Renal cortical epithelial cell (primary cell): ENCODE measurements around the gene OSBPL9. TPM values are rescaled to one million over a fixed set of nuclear protein-coding genes. Genes with fewer than 3 reads are reported as not detected.
"Not testable (repeated sequence)": the region's sequence is repeated elsewhere in the genome, so short reads cannot be mapped to it uniquely, and the experiment has no call there.

Source experiments
- DNase-seq: peaks from one replicate; pipeline ENCODE4 v3.0.0-alpha.2; 2011; ENCODE audit warnings: low read depth
- total RNA-seq: library from RNA; depleted of rRNA; stranded (reverse); fragments of >200 nt; gene quantifications from 2 replicates; pipeline ENCODE4 v1.2.3, GENCODE V29; 2014

The OSBPL9 gene
- total RNA-seq, 1 donor from 2014 or later: 165 TPM

DNA sequence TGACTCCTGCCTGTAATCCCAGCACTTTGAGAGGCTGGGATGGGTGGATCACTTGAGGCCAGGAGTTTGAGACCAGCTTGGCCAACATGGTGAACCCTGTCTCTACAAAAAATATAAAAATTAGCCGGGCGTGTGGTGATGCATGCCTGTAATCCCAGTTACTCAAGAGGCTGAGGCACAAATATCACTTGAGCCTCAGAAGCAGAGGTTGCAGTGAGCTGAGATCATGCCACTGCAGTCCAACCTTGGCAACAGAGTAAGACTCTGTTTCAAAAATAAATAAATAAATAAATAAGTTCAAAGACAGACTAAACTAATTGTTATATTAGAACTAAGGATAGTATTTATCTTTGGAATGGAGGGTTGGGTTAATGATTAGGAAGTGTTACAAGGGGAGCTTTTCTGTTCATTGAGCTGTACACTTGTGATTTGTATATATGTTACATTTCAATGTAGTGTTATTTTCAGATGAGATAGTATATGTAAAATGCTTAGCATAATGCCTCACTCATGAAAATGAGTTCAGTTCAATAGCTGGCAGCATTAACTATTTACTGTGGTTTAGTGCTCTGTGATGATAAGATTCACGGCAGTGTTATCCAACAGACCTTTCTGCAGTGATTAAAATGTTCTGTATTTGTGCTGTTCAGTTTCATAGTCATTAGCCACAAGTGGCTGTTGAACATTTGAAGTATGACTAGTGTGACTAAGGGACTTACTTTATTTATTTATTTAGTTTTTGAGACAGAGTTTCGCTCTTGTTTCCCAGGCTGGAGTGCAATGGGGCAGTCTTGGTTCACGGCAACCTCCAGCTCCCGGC is 47.7 kb downstream of the OSBPL9 start:
- DNase-seq: peak; percentile 48

DNA sequence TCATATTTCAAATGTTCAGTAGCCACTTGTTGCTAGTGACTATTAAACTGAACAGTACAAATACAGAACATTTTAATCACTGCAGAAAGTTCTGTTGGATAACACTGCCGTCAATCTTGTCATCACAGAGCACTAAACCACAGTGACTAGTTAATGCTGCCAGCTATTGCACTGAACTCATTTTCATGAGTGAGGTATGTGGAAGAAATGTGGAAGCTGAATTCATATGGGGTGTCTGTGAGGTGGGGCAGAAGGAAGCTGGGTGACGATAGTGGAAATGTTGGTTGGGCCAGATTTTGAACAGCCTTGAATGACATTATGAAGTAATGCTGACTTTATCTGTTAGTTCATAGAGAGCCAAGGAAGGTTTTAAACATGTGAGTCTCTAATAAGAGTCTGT is 49.6 kb downstream of the OSBPL9 start:
- peak; percentile 58 for DNase-seq

- DNase-seq: peak; percentile 62
Observed at GRCh38 chr1:51667561-51667960, 50.7 kb downstream of the OSBPL9 start.

DNA sequence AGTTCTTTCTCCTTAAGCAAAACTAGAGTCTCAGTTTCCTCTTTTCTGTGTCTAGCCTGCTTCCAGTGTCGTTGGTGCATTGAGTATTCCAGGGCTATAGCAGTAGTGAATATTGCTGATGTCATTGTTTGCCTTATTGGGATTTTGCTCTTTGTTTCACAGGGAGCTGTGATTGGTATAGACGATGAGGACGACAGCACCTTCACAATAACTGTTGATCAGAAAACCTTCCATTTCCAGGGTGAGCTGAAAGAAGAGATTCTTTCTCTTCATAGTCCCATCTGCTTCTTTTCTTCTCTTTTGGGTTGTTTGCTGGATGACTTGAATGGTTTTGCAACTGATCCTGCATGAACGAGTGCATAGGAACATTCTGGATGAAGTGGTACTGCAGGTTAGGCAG is 52.4 kb downstream of the OSBPL9 start:
- no peak for DNase-seq

- no peak for DNase-seq
Observed at GRCh38 chr1:51669816-51670215, 52.9 kb downstream of the OSBPL9 start.

- DNase-seq: no peak
Observed at GRCh38 chr1:51671527-51672325, 54.8 kb downstream of the OSBPL9 start.

GRCh38 chr1:51673279-51673678 is 56.4 kb downstream of the OSBPL9 start:
- no peak for DNase-seq

- peak; percentile 50 for DNase-seq
Observed at GRCh38 chr1:51675177-51675780, 58.4 kb downstream of the OSBPL9 start.

- peak; percentile 72 for DNase-seq
Observed at GRCh38 chr1:51679435-51679834, 62.5 kb downstream of the OSBPL9 start.

DNA sequence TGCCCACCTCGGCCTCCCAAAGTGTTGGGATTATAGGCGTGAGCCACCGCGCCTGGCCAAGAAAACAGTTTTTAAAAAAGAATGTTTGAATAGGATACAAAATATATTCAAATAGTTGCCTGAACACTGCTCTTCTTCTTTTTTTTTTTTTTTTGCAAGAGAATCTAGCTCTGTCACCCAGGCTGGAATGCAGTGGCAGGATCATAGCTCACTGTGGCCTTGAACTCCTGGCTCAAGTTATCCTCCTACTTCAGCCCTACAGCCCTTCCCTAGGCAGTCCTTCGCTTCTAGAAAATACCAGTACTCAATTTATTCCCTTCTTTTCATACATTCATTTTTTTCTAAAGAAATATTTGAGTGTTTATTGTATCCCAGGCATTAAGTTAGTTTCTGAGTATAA is 67.9 kb downstream of the OSBPL9 start:
- DNase-seq: no peak

DNA sequence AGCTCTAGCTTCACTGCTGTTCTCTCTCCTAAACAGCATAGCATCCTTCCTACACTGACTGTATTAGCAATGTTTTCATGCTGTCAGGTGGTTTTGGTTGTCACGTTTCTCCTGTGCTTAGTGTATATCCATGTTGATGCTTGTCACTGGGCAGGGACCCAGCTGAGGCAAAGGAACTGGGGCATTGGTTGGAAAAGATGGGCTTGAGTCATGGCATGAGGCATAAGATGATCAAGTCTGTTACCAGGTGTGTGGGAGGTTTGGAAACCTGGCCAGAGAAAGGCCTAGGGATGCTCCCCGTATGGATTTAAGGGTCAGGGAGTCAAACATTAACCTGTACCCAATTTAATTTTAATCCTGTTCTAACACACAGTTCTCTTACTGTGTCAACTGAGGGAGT is 69.6 kb downstream of the OSBPL9 start:
- DNase-seq: peak; percentile 27

GRCh38 chr1:51689075-51689440 is 72.2 kb downstream of the OSBPL9 start:
- no peak for DNase-seq

DNA sequence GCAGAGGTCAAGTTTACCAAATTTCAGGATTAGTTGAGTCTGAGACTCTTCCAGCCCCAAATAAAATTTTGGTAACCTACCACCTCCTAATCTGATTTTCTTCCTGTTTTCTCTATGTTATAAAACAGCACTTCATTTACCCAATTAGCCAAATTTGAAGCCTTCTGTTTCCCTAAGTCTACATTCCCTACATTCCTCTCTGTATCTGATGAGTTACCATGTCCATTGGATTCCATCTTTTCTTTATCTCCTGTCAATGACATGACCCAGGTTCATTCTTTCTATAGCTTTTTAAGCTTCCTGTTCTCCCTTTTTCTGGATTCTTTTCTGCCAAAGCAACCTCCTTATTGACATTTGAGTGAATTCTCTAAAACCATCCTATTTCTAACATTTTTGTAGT is 72.8 kb downstream of the OSBPL9 start:
- DNase-seq: no peak

DNA sequence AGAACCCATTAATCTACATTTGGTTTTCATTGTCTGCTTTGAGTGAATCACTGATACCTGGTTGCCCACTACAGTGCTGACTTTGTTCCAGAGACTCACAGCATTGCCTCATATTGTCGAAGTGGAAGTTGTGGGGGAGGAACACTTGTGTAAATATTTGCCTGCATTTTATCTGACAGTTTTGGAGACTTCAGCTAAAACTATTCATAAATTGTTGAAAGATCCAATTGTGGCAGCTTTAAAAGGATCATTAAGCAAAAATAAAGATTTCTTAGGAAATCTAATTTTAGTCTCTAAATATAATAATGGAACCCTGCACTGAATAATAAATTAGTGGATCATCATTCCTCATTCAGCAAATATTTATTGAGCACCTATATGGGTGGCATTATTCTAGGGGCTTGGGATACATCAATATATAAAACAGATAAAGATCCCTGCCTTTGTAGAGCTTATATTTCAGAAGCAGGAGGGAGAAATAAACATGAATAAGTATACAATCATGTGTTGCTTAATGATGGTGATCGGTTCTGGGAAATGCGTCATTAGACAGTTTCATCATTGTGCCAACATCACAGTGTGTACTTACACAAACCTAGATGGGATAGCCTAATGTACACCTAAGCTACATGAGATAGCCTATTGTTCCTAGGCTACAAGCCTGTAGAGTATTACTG is 73.5 kb downstream of the OSBPL9 start:
- DNase-seq: peak; percentile 89

DNA sequence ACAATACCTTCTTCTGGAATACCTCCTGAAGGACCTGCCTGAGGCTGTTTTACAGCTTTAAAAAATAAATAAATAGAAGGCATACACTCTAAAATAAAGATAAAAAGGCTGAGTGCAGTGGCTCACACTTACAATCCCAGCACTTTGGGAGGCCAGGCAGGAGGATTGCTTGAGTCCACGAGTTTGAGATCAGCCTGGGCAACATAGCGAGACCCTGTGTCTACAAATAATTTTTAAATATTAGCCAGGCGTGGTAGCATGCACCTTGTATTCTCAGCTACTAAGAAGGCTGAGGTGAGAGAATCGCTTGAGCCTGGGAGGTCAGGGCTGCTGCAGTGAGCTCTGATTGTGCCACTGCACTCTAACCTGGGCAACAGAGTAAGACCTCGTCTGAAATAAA is 75.0 kb downstream of the OSBPL9 start:
- no peak for DNase-seq

- DNase-seq: no peak
Observed at GRCh38 chr1:51693419-51694155, 76.7 kb downstream of the OSBPL9 start.

DNA sequence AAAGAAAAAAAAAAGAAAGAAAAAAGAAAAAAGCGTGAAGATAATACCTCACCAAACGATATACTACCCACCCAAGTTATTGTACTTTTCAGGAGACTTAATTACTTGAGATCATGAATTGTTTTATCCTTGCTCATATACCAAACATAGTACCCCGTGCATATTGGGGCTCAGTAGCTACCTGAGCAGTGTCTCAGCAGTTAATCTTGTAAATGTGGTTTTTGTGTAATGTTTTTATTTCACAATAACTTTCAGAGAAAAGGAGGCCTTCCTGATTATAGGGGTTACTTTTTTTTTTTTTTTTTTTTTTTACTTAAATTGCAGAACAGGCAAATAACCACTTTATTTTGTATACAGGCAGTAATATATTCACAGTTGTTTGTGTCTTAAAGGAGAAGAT is 80.3 kb downstream of the OSBPL9 start:
- no peak for DNase-seq

- no peak for DNase-seq
Observed at GRCh38 chr1:51699391-51699790, 82.5 kb downstream of the OSBPL9 start.

DNA sequence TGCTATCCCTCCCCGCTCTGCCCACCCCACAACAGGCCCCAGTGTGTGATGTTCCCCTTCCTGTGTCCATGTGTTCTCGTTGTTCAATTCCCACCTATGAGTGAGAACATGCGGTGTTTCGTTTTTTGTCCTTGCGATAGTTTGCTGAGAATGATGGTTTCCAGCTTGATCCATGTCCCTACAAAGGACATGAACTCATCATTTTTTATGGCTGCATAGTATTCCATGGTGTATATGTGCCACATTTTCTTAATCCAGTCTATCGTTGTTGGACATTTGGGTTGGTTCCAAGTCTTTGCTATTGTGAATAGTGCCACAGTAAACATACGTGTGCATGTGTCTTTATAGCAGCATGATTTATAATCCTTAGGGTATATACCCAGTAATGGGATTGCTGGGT is 84.9 kb downstream of the OSBPL9 start:
- not testable (repeated sequence) for DNase-seq

DNA sequence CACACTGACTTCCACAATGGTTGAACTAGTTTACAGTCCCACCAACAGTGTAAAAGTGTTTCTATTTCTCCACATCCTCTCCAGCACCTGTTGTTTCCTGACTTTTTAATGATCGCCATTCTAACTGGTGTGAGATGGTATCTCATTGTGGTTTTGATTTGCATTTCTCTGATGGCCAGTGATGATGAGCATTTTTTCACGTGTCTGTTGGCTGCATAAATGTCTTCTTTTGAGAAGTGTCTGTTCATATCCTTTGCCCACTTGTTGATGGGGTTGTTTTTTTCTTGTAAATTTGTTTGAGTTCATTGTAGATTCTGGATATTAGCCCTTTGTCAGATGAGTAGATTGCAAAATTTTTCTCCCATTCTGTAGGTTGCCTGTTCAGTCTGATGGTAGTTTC is 85.3 kb downstream of the OSBPL9 start:
- not testable (repeated sequence) for DNase-seq

DNA sequence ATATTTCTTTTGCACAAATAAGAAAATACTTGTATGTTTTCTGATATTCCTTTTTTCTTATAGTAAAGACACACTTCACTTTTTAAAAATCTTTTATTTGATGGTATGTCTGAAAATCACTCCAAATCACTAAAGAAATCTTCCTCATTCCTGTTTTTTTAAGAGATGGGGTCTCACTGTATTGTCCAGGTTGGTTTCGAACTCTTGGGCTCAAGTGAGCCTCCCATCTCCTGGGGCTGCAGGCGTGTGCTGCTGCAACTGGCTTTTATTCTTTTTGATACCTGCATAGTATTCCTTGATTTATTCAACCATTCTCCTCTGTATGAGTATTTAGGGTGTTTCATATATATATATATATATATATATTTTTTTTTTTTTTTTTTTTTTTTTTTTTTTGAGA is 88.1 kb downstream of the OSBPL9 start:
- no peak for DNase-seq
